HG03565 (cell line): ENCODE data around the gene CNBD2.
"Not testable (repeated sequence)": the region's sequence is repeated elsewhere in the genome, so short reads cannot be mapped to it uniquely, and the experiment has no call there.

Experiments
- ATAC-seq: cut with Tn5 transposase; IDR thresholded peaks from one replicate; pipeline ENCODE4 v1.9.1; 2021; ENCODE audit warnings: mild to moderate bottlenecking, moderate library complexity; ENCODE audit not compliant: unreplicated experiment

CNBD2 gene

DNA sequence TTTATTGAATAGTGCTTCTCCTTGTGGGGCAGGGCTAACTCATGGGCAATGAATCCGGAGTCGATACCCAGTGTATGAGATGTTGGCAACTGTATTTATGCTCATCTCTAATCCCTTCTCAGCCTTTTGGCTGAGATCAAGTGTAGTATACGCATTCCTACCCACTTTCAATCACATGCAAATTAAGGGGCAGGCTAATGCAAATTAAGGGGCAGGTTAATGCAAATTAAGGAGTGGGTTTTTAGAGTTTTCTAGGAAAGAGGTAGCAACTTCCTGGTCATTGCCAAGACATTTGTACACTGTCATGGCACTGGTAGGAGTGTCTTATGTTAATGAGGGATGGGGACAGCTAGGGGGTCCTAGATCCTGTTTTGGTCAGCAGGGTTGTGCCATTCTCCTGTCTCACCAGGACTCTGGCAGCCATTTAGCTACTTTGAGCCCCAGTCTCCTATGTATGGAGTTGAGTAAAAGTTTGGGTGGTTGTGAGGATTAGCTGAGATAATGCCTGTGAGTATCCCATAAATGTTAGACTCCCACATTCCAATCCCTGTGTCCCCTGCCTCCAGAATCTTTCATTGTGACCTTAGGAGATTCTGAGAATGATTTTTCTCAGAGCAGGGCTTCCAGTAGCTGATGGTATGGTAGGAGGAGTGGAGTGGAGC lies at the start of gene CNBD2:
CNBD2 (plus strand) TSS at position 612 of the 662 bp plus-strand sequence. CDS start 173 bp downstream, outside the sequence.
- ATAC-seq: no peak

DNA sequence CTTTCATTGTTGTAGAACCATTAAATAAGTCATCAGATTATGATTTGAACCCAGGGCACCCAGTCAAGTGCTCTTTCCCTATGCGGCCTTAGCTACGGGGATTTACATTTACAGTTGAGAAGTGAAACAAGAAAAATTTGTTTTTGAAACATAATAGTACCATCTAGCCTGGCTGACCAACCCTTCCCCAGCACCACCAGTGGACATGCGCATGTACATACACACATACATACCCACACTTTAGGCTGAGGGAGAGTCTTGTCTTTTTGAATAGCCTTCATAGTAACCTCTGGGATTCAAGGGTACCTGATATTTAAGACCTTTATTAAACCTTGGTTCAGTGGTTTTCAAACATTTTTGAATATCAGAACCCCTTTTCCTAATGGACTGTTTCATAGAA lies 47.9 kb upstream of the CNBD2 start:
- ATAC-seq: no peak

DNA sequence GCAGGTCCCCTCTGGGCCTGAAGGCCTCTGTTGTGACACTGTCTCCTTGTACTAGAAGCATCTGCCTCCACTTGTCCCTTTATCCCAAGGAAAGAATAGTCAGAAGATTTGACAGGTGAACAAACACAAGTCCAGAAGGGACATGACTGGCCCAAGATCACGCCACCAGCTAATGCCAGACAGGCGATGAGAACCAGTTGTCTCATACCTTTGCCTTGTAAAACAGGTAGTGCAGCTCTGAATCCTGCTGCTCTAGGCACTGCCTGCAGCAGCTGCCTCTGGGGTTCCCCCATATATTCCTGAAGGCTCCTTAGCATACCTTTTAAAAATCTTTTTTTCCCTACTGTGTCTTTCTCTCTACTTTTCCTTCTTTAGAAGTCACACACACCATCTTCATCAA lies 39.1 kb upstream of the CNBD2 start:
- ATAC-seq: no peak

DNA sequence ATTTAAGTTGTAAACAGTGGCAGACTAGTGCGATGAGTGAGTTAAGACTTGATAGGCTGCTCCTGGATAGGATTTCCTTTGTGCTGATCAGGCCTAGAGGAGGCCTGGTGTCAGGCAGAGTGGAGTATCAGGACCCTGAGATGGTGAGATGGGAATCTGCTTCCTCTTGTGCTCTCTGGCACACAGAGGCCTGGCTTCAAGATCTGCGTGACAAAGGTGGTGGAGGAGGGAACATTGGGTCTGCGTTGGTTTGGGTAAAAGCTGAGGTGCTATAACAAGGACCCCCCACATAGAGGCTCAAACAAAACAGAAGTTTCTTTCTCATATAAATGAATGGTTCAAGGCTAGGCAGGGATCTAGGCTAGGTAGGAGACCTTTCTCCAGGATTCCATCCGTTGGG lies 34.3 kb upstream of the CNBD2 start:
- no peak for ATAC-seq

DNA sequence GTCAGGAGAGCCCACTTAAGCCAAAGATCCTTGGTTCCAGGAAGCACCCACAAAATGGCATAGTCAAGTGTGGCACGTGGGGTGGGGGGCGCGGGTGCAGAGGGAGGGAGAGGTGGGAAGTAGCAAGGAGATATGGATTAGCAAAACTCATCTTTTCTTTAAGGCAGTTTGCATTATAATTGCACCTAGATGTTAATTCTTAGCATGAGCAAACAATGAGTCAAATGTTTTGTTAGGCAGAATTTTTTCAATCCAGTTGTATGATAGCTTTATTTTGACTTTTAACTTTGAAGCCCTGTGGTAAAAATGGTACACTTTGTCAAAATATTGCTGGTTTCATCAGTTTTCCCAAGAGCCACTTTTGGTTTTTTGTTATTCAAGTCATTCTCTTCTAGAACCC lies 29.1 kb upstream of the CNBD2 start:
- no peak for ATAC-seq

DNA sequence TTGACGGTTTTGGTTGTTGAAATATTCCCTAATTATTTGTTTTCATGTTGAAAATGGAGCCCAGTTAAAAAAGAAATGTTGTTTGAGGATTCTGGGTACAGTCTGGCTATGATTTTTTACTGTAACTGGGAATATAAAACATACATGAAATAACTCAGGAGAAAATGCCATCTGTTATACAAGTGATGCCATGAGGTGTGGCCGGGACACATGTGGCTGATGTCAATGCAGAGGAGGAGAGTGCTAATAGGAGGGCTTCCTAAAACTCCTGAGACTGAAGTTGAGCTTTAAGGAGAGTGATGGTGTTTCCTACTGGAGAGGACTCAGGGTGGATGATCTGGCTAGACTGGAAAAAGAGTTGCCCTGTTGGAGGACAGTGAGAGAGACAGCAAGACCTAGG lies 26.8 kb upstream of the CNBD2 start:
- ATAC-seq: no peak

DNA sequence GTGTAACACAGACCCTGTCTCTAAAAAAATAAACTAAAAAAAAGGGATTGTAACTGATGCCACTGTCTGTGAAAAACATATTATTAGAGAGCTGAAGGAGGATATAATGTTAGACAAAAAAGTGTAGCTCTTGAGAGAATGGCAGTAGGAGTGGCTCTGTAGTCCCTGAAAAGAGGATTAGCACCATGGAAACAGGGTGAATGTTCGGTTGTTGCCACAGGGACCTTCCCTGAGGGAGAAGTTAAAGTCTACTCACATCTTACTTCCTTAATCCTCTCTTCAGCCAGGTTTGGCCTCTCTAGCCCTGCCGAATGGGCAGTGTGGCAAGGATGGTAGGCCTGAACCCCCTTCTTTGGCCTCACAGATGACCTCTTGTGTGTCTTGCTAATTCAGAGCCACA lies 26.1 kb upstream of the CNBD2 start:
- ATAC-seq: no peak

DNA sequence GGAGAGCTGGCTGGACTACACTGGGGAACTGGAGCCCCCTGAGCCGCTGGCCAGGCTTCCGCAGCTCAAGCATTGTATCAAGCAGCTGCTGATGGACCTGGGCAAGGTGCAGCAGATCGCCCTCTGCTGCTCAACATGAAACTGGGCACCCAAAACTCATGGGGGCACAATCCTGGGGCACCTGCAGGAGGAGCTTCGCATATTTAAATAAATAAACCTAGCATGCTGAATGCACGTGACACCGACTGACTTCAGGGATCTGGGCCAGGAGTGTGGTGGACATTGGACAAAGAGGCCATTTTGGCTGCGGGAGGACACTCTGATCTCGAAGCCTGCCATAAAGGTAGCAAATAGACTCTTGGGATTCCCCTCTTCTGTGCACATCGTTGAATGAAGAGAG lies 20.9 kb upstream of the CNBD2 start:
- ATAC-seq: no peak

DNA sequence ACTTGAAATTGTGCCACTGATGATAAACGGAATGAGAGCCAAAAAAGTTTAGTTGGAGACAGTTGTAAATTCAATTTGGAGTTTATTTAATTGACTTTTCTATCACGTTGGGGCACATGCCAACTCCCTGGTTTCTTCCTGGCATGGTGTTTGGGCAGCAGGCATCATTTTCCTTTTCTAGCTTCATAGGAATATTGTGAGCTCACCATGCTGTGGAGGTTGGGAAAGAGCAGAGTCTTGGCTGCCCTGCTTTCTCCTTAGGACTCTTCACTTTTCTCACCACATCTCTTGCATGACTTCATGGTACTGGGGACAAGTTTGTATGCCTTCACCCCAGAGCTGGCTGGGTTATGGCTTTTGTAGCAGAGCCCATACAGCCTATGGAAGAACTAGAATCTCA lies 20.5 kb upstream of the CNBD2 start:
- ATAC-seq: no peak

DNA sequence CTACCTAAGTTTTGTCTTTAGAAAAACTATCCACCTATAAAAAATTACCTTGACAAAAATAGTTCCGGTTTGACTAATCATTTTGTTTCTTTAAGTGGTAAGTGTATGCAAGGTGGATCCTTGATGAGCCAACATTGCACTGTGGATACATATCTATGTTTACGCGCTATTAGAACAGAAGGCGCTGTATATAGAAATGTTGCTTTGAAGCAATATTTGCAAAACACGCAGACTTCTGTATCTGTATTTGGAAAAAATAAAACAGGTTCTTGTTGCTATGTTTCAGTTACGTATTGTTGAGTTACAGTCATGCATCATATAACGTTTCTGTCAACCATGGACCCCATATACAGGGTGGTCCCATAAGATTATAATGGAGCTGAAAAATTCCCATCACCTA lies 18.3 kb upstream of the CNBD2 start:
- ATAC-seq: no peak

DNA sequence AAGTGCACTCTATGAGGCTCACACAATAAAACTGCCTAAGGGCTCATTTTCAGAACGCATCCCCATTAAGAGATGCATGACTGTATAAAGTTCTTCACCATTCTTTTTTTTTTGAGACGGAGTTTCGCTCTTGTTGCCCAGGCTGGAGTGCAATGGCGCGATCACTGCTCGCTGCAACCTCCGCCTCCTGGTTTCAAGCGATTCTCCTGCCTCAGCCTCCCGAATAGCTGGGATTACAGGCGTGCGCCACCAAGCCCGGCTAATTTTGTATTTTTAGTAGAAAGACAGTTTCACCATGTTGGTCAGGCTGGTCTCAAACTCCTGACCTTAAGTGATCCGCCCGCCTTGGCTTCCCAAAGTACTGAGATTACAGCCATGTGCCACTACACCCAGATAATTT lies 16.3 kb upstream of the CNBD2 start:
- ATAC-seq: not testable (repeated sequence)

DNA sequence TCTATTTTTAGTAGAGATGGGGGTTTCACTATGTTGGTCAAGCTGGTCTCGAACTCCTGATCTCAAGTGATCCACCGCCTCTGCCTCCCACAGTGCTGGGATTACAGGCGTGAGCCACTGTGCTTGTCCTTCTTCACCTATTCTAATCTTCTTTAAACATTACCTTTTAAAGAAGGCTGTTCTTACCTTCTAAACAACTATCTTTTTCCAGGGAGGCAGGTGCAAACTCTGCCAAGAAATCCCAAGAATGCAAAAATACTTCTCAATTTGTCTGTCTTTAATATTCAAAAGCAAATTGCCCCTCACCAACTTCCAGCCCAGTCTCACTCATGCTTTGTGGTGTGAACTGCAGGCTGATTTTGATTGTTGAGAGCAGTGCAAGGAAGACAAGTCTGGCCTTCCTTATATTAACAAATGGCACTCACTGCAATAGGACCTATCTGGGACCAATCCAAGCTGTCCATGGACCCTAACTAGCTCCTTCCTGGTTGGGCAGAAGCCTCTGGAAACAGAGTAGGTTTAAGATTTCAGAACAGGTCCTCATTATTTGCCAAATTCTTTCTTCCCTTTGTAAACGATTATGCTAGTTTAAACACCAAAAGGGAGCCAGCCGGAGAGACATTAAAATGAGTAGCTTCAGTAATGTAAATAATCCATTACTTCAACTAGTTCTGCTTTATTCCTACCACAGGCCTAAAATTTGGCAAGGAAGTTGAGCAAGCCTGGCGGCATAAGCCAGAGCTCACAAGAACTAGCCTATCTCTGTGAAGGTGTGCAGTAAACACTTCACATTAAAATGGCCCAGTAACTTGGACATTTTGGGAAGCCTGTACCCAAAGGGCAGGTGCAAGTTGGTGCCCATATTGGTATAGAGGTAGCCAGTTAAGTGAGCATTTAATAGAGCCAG lies 15.7 kb upstream of the CNBD2 start:
- no peak for ATAC-seq

DNA sequence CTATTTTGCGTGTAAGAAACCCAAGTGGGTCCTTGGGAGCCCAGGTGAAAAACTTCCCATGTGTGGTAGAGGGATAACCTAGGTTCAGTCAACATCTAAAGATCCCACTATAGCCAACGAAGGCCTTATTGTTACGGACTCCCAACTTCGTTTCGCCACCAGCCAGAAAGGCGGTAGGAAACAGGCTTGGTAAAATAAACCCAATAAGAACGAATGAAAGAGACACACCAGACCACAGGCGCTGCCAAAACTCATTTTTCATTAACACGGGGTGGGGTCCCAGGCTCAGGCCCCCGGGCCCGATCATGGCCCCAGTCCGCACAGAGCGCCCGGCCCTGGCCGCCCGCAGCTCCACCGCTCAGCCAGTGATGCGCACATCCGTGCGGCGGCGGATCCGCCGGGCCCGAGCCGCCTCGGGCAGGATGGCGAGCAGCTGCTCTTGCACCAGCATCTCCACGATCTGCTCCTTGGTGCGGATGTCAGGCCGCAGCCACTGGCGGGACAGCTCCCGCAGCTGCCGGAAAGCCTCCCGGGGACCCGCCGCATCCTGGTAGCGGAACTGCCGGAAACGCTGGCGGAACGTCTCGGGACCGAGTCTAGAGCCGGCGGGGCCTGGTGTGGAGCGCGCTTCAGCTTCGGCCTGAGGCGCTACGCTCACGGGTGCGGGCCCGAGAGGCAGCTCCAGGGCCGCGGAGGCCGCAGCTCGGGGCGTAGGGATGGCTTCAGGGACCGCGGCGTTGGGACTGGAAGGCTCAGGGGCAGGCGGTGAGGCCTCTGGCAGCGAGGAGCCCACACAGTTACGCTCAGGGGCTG lies 14.8 kb upstream of the CNBD2 start:
- peak; percentile 10 for ATAC-seq

DNA sequence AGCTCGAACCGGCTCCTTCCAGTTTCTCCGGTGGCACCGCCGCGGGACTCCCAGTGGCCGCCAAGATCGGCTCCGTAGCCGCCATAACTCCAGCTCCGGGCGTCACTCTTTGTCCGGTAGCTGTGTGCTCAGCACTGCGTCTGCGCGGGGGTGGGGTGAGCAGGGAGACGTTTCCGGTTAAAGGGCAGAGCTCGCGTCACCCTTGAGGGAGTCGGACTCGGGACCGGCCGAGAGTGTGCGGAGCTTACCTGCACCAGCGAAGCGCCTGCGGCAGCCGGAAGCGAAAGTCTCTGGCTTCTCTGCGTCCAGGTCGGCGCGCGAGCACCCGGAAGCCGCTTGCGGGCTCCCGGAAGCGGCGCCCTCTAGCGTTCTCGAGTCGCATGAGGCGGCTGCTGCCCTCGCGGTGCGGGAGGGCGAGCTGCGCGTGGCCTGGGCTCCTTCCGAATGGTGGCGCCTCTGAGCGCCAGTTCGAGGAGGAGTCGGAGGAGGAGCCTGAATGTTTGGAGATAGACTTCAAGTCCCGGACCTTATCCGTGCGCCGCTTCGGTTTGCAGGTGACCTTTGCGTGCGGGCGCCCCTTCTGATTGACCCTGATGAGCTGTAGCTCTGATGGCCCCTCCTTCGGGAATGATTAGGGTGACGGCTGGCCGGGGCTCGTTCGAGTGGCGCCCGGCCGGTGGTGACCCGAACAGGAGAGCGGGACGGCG lies 14.0 kb upstream of the CNBD2 start, which contains the start of gene SCAND1:
SCAND1 (minus strand) TSS at position 303 of the 707 bp plus-strand sequence; CDS start at position 85, 218 bp downstream.
- ATAC-seq: peak; percentile 89

DNA sequence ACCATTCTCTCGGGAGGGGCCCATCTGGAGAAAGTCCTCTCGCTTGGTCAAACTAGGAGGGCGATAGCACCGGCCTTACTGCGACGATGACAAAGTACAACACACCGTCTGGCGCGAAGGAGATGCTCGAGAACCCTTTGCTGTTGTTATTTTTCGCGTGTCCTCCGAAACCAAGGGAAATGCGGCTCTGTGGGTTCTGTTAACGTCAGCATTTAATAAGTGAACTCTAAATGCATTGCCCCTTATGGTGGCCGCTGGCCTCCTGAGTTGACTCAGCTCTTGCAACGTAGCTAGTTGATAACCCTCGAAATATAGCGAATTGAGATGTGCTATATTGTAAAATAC lies 13.5 kb upstream of the CNBD2 start:
- no peak for ATAC-seq

DNA sequence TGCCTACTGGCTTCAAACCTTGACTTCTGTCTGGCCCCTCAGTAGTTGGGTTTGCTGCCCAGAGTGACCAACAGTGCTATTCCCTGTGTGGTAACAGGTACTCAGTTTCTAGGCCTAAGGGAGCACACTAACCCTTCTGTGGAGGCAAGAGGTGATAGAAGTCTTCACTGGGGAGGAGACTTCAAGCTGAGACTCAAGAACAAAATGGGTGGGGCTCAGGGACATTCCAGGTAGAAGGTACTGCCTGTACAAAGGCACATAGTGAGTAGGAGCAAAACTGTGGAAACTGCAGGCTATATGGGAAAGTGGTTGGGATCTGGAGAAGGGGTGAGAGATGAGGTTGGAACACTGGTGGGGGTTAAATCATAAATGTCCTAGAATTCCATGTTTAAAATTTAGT lies 11.8 kb upstream of the CNBD2 start:
- ATAC-seq: no peak

DNA sequence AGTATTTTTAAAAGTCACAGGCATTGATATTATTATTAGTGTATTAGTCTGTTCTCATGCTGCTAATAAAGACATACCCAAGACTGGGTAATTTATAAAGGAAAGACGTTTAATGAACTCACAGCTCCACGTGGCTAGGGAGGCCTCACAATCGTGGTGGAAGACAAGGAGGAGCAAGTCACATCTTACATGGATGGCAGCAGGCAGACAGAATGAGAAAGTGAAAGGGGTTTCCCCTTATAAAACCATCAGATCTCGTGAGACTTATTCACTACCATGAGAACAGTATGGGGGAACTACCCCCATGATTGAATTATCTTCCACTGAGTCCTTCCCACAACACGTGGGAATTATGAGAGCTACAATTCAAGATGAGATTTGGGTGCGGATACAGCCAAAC lies 9.1 kb upstream of the CNBD2 start:
- ATAC-seq: not testable (repeated sequence)

DNA sequence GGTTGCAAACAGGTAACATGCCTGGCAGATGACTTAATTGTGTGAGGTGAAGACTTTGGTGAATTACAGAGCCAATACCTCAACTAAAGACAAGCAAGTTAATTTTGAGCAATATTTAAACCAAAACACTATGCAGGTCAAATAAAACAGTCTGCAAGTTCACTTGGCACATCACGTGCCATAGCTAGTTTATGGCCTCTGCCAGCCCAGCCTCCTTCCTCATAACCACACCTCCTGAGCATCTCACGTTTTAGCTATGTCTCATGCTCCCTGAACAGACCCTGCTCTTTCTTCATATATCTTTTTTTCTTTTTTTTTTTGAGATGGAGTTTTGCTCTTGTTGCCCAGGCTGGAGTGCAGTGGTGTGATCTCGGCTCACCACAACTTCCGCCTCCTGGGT lies 4.5 kb upstream of the CNBD2 start:
- no peak for ATAC-seq

DNA sequence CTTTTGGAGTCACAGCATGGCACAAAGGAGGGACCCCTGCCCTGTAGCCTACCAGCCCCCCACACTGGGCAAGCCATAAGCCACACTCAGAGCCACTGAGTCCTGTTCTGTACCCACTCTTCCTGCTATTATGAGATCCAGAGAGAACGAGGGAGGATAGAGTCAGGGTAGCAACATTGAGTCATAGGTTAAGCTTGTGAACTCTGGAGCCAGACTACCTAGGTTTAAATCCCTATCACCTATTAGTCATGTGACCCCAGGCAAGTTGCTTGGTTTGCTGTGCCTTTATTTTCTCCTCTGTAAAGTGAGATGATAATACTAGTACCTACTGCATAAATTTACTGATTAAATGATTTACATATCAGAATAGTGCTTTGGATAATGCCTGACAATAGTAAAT lies 540 bp downstream of the CNBD2 start:
- ATAC-seq: no peak

DNA sequence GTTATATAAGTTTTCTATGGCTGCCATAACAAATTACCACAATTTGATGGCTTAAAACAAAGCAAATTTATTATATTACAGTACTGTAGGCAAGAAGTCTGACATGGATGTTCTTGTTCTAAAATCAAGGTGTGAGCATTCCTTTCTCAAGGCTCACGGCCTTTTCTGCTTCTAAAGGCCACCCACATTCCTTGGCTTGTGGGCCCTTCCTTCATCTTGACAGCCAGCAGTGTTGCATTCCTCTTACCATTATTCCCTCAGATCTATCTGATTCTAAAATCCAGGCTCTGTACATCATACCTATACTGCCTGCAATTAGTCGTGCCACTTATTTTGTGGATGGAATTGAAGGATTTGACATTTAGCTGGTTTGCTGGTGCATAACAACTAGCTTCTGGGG lies 3.6 kb downstream of the CNBD2 start:
- ATAC-seq: no peak

DNA sequence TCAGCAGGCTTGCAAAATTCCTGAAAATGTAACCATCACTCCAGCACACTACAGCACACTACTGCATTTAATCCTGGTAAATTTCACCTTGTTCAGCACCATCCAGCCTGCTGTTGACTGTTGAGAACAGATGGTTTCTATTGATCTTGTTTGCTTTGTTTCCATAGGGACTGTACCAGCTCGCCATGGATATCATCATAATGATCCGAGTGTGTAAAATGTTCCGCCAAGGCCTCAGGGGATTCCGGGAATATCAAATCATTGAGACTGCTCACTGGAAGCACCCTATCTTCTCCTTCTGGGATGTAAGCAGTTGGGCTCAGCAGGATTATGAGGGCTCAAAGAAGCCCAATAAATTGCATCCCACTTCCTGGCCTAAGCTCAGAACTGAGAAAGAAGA lies 4.1 kb downstream of the CNBD2 start:
- no peak for ATAC-seq
